Activated naive CD4-positive, alpha-beta T cell (primary cell): ENCODE results near the gene NUP188.
"Not testable (repeated sequence)": the region's sequence is repeated elsewhere in the genome, so short reads cannot be mapped to it uniquely, and the experiment has no call there.

Experiments used
- DNase-seq, 4 experiments: peaks; one replicate each; lab custom pipeline; 2025; lab: John Stamatoyannopoulos, UW

The NUP188 gene

DNA sequence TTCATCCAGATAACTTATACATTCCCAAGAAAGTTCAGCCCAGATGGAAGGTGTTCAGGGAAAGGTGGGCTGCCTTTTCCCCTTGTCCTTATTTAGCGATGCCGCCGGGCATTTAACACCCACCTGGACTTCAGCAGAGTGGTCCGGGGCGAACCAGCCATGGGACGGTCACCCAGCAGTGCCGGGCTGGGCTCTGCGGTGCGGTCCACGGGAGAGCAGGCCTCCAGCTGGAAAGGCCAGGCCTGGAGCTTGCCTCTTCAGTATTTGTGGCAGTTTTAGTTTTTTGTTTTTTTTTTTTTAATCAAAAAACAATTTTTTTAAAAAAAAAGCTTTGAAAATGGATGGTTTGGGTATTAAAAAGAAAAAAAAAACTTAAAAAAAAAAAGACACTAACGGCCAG, 30.8 kb upstream of the NUP188 start:
- no peak for DNase-seq

DNA sequence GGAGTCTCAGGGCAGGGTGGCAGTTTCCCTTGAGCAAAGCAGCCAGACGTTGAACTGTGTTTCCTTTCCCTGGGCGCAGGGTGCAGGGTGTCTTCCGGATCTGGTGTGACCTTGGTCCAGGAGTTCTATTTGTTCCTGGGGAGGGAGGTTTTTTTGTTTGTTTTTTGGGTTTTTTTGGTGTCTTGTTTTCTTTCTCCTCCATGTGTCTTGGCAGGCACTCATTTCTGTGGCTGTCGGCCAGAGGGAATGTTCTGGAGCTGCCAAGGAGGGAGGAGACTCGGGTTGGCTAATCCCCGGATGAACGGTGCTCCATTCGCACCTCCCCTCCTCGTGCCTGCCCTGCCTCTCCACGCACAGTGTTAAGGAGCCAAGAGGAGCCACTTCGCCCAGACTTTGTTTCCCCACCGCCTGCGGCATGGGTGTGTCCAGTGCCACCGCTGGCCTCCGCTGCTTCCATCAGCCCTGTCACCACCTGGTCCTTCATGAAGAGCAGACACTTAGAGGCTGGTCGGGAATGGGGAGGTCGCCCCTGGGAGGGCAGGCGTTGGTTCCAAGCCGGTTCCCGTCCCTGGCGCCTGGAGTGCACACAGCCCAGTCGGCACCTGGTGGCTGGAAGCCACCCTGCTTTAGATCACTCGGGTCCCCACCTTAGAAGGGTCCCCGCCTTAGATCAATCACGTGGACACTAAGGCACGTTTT, 30.2 kb upstream of the NUP188 start:
- no peak for DNase-seq

- no peak for DNase-seq
Measured at GRCh38 chr9:128918921-128919320, 28.6 kb upstream of the NUP188 start.

DNA sequence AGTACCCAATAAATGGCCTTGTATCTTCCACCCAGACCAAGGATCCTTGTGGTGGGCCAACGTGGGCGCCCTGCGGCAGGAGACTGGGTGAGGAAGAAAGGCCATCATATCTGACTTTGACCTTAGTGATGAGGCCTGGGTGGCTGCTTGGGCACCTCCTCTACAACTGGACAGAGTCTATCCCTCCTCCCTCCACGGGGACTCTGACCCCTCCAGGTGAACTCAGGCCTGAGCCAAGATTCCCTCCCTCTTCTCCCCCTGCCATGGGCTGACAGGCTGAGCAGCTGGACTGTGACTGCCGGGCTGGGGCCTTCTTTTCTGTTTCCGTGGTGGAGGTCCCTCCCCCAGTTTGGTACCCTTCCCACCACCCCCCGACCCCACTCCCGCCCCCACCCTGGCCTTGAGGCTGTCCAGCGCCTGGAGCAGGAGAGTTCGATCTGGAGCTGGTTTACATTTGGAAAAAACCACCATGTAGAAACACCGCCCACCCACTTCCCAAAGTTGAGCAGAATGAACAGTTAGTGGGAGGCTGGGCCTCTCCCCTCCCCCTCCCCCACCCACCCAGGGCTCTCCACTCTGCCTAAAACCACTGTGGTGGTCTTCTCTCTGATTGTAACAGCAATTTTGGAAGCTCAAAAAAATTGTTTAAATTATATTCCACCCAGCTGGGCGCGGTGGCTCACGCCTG, 28.0 kb upstream of the NUP188 start:
- no peak for DNase-seq

GRCh38 chr9:128920381-128921058, 27.0 kb upstream of the NUP188 start, which contains the start of gene PHYHD1:
TSS of gene PHYHD1 (plus strand) at chr9:128920982. CDS start at chr9:128922324, 1,342 bp downstream.
- DNase-seq = no peak

- DNase-seq = no peak
Measured at GRCh38 chr9:128921881-128922763, 25.4 kb upstream of the NUP188 start.

DNA sequence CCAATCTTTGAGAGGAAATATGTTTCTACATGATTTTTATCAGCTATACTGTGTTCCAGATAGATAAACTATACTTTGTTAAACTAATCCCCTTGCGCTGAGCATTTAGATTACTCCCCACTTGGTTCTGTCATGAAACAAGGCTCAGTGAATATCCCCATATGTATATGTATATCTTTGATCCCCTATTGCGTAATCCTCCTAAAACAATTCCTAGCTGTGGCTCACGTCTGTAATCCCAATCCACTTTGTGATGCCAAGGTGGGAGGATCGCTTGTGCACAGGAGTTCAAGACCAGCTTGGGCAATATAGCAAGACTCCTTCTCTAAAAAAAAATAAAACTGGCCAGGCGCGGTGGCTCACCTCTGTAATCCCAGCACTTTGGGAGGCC, 24.0 kb upstream of the NUP188 start:
- DNase-seq = no peak

DNA sequence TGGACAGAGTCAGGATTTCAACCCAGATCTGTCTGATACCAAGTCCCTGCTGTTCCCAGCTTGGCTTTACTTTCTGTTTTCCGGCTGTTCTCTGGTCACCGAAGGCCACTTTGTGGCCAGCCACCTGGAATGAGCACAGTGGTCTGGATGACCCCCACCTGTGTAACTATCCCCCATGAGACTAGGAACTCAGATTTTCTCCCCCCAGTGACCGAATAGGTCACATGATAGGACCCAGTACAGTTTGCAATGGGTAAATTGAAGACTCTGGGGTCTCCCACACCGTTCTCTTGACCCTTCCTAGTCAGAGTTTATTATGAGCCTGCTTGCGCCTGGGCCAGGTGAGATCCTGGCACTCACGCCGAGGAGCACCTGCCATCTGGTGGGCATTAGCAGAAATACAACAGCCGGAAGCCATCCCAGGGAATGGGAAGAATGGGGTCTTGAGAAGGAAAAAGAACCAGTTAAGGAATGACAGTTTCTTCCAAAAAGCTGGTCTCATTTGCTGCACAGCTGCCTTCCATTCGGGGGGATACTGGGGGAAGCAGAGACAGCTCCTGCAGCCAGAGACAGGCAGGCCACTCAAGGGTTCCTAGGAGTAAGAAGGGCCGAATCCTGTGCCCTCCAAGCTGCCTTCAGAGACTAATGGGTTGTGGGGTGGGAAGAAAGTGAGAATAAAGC, 19.6 kb upstream of the NUP188 start:
- DNase-seq = peak in 2 of 4 experiments; percentile 32 to 39

- no peak for DNase-seq
Measured at GRCh38 chr9:128928624-128929023, 18.9 kb upstream of the NUP188 start.

DNA sequence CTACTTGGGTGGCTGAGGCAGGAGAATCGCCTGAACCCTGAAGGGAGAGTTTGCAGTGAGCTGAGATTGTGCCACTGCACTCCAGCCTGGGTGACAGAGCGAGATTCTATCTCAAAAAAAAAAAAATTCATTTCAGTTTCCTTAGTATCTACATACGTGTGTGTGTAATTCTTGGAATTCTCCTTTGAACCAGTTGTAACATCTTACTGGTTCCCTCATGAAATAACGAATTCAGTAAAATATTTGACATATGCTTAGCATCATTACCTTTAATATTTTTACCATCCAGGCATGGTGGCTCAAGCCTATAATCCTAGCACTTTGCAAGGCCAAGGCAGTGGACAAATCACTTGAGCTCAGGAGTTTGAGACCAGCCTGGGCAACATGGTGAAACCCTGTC, 17.9 kb upstream of the NUP188 start:
- DNase-seq = no peak

DNA sequence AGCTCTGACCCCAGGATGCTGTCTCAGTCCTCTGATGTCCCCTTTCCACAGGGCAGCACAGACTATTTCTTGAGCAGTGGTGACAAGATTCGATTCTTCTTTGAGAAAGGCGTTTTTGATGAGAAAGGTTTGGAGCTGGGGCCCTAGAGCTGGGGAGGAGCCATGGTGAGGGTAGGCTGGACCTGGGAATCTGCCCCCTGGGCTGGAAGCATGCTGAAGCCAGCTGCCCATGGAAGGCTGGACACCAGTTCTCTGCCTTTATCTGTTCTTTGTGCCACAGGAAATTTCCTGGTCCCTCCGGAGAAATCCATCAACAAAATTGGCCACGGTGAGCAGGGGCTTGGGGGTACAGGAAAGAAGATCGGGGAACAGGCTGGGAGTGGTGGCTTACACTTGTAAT, 13.8 kb upstream of the NUP188 start:
- DNase-seq = no peak

- no peak for DNase-seq
Measured at GRCh38 chr9:128936171-128936865, 11.2 kb upstream of the NUP188 start.

- DNase-seq = no peak
Measured at GRCh38 chr9:128937310-128938165, 10.0 kb upstream of the NUP188 start.

GRCh38 chr9:128940271-128940921, 7.1 kb upstream of the NUP188 start:
- DNase-seq = no peak

DNA sequence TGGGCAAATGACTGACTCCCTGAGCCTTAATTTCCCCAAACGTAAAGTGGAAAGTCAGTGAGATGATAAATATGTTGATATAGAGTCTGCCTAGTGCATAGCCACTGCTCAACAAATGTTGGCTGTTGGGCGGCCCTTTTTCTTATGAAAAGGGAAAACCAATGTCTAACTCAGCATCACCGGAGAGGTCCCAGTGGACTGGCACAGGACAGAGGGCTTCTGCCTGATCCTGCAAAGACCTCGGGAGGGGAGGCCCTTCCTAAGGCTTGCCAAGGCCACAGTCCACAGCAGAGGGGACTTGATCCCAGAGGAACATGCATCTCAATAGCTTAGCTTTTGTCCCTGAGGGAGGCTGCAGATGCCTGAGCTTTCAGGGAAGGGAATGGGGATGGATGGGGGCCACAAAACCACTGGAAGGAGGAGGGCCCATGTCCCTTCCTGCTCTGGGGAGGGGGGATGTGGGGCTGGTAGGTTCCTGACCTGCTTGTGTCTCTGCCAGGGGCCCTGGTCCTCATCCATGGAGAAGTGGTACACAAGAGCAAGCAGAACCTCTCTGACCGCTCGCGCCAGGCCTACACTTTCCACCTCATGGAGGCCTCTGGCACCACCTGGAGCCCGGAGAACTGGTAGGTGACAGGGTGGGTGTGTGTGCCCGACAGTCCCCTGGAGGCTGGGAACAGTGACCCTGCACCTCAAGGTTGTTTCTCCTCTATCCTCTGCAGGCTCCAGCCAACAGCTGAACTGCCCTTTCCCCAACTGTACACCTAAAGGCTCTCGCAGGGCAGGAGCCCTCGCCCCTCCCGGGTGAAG, 6.3 kb upstream of the NUP188 start:
- DNase-seq = no peak

DNA sequence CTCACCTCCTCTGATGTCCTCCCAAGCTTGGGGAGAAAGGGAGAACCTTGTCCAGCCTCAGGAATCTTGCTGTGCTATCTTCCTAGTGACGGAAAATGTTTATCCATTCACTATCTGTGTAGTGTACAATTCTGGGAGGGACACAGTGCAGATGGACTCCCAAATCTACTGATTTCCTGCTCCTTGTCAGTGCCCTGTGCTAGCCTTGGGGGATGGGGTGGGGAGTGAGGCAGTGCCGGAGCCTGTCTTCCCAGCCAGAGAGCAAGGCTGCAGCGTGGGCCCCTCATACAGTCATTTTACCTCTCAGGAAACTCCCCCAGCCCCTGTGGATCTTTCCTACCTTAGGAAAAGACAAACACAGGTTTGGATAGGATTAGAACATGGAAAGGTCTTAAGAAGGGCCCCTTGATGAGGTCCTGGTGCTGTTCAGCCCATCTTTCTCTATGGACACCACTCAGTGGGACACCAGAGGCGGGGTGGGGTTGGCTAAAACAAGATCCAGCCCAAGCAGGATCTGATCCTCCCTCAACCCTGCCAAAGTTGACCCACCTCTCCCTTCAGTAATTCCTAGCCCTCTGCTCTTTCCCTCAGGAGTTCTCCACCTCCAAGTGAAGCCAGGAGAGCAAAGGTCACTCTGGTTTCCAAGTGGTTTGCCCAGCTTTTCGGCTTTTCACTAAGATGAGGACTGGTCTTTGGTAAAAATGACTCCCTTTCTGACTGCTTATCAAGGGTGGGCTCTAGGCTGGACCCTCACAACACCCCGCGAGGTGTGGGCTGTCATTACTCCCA, 3.5 kb upstream of the NUP188 start:
- DNase-seq = no peak

GRCh38 chr9:128944966-128945365, 2.5 kb upstream of the NUP188 start:
- not testable (repeated sequence) for DNase-seq
